ENCODE data around the gene PEX1. TPM values are rescaled to one million over a fixed set of nuclear protein-coding genes. Genes with fewer than 3 reads are reported as not detected.
"Not testable (repeated sequence)": the region's sequence is repeated elsewhere in the genome, so short reads cannot be mapped to it uniquely, and the experiment has no call there.

The PEX1 gene
- 10 to 100 TPM; 33.4 to 58.0 (median 45.4) TPM for polyA plus RNA-seq (ENCODE audit: insufficient read depth in 1 of 5, insufficient read length in 5 of 5, low replicate concordance in 1 of 5)
- long read RNA-seq, donor 1, full-length matches to known transcripts = 3 of 60 reads
- long read RNA-seq, donor 1, partial matches to known transcripts = 57 of 60 reads
- long read RNA-seq, donor 1, other reads (novel, unspliced or antisense) = 0 of 60 reads
- long read RNA-seq, donor 2, full-length matches to known transcripts = 2 of 2 reads
- long read RNA-seq, donor 2, partial matches to known transcripts = 0 of 2 reads
- long read RNA-seq, donor 2, other reads (novel, unspliced or antisense) = 0 of 2 reads
- long read RNA-seq, donor 3, full-length matches to known transcripts = 4 of 4 reads
- long read RNA-seq, donor 3, partial matches to known transcripts = 0 of 4 reads
- long read RNA-seq, donor 3, other reads (novel, unspliced or antisense) = 0 of 4 reads
- long read RNA-seq, donor 4, partial matches to known transcripts = 19 of 21 reads
- long read RNA-seq, donor 4, other reads (novel, unspliced or antisense) = 0 of 21 reads
- long read RNA-seq, donor 5, full-length matches to known transcripts = 7 of 19 reads
- long read RNA-seq, donor 5, partial matches to known transcripts = 12 of 19 reads
- long read RNA-seq, donor 5, other reads (novel, unspliced or antisense) = 0 of 19 reads
- long read RNA-seq, donor 6, partial matches to known transcripts = 8 of 12 reads
- long read RNA-seq, donor 6, other reads (novel, unspliced or antisense) = 0 of 12 reads
- long read RNA-seq, donor 7, partial matches to known transcripts = 15 of 15 reads
- long read RNA-seq, donor 7, other reads (novel, unspliced or antisense) = 0 of 15 reads
- long read RNA-seq, donor 8, partial matches to known transcripts = 0 of 2 reads
- long read RNA-seq, donor 8, other reads (novel, unspliced or antisense) = 0 of 2 reads

DNA sequence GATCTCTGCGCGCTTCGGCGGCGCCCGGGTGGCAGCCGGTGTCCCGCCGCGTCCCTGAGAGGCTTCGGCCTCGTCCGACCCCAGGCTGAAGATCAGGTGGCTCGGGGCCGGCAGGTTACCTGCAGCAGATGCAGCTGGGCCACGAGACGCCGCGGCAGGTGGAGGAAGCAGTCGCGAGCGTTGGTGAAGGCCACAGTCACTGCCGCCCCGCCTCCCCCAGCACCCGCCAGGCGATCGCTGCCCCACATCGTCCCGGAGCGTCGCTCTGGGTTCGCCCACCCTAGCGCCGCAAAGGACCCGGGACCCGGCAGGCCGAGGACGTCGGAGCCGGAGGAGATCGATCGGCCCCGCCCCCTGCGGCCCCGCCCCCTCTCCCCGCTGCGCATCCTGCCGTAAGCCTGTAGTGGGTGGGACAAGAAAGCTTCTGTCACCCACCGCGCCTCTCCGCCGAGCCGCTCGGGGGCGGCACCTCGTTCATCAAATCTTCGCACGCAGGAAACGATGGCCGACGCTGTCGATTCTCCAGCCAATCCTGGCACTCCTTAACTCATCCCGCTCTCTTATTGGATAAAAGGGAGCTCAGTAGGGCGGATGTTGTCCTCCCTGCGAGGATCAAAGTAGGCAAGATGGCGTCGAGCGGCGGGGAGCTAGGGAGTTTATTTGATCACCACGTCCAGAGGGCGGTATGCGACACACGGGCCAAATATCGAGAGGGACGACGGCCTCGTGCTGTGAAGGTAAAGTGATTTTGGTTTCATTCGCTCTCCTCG, at the start of gene PEX1, which contains the start of gene RBM48:
PEX1 (minus strand) TSS at position 333 of the 770 bp plus-strand sequence; CDS start at position 248, 85 bp downstream.
RBM48 (plus strand) TSS at position 608 of the 770 bp plus-strand sequence; CDS start at position 627, 19 bp downstream.
- peak; percentile 98 to 99 for DNase-seq

DNA sequence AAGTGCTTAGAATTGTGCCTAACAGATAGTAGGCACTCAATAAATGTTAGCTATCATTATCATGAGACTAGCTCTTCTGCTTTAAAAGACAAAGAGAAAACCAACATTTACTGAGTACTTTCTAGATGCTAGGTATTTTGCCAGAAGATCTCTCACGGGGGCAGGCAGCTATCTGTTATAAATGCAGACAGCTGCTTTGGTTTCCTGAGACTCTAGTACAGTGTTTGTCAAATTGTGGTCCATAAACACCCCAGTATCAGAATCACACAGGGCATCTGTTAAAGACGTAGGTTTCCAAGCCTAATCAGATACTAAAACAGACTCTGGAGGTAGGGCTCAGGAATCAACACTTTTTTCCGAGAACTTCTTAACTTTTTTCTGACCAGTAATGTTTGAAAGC, 48.0 kb upstream of the PEX1 start:
- DNase-seq = no peak

DNA sequence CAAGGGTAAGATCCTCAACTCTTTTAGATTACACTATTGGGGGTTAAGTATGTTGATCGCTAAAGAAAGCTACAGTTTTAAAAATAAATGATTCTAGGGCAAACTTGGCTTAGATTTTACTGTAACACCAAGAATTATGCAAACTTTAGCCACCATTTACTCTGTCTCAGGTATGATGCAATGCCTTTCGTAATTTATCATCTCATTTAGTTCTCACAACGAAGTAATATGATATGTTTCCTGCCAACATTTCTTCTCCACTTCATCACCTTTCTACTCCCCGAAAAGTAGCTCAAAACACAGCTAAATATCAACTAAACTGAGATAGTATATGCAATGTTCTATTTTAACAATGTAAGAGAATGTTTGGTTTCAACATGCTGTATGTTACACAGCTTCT, 40.8 kb upstream of the PEX1 start:
- DNase-seq = no peak

DNA sequence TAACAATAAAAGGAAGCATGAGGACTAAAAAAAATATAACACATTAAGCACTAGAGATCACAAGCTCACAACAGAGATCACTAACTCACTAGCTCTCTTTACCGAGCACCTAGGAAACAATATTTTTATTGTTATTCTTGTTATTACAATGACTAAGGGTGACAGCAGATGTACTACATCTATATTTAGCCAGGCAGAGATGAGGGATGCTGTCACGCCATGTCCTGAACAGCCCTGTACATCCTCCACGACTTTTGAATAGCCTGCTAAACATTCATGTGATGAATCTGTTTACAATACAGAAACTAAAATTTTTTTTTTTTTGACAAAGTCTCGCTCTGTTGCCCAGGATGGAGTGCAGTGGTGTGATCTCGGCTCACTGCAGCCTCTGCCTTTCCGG, 39.1 kb upstream of the PEX1 start:
- no peak for DNase-seq

DNA sequence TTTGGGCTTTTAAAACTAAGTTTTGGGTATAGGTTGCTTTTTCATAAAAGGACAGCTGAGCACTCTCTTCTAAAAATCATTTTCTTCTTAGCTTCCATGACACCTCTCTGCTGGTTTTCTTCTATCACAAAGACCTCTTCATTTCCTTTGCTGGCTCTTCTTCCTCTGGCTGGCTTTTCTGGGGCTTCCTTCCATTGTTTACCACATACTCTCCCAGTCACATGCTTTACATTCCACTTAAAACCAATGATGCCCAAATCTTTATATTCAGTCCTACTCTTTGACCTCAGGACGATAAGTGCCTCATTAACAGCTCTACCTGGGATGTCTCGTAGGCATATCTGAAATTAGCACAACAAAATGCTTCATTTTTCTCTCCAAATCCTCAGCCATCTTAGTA, 35.0 kb upstream of the PEX1 start:
- DNase-seq = no peak

DNA sequence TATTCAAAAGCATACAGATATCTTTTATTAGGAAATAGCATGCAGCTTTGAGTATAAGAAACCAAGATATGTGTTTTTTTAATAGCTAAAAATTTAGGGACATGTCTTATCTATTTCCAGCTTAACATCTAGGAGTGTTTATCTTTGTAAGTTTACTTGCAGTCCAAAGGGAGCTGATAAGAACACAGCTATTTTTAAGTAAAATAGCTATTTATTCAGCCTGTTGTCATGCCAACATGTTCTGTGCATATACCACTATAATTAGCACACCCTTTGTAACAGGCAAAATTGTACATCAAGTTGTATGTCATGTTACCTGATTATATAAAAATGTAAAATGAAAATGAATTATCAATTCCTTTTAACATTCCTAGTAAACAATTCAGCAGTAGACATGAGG, 32.3 kb upstream of the PEX1 start:
- DNase-seq = no peak

DNA sequence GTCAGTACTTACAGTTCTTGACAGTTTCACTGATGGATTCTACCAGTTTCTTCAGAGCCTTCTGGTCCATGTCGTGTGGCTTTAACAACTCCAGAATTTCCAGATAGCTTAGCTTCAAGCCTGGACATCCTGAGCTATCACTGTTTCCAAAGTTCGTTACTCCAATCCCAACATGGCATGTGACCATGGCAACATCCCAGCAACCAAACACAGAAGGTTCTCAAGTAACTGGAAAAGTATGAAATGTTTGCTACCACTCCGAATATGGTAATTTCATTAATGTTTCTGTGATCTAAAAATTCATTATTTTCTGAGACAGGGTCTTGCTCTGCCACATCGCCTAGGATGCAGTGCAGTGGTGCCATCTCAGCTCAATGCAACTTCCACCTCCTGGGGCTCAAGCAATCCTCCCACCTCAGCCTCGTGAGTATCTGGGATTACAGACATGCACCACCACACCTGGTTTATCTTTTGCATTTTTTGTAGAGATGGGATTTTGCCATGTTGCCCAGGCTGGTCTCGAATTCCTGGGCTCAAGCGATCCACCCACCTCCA, 29.6 kb upstream of the PEX1 start:
- no peak for DNase-seq

DNA sequence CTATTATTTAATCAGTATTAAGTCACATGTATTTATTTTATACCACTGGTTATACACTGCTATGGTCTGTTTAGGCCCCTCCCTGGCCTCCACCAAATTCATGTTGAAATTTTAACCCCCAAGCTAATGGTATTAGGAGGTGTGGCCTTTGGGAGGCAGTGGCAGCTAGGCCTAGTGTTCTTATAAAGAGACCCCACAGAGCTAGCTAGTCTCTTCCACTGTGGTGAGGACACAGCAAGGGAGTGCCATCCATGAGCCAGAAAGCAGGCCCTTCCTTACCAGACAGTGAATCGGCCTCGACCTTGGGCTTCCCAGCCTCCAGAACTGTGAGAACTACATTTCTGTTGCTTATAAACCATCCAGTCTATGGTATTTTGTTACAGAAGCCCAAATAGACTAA, 28.9 kb upstream of the PEX1 start:
- DNase-seq = no peak

DNA sequence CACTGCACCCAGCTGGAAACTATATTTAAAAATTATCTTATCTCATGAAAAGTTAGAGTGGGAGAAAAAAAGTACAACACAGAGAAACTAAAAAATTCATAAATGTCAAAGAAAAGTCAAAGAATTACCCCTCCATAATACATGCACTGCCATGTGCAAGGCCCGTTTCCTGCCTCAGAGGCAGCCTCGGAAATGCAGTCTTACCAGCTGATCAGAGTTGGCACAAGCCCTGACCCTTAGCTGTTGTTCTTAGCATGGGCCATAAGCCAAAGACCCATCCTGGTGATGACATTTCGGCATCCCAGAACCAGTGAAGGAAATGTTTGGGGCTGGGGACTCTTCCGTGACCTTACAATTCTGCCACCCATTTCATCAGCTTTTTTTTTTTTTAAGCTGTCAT, 21.9 kb upstream of the PEX1 start:
- DNase-seq = no peak

DNA sequence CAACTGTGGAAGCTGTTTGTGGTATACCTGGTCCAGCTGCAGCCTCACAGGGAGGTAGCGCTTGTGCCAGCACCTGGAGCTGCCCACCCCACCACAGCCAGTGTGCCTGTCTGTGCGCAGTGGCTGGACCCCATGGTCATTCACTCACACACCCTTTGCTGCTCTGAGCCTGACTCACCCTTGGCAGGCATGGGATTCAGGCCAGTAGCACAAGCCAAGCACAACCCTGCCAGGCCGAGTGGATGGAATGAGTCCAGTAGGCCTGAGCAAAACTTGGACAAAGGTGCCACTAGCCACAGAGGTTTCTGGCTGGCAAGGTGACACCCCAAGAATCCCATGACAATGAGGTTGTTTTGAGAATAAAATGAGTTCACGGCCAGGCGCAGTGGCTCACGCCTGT, 19.3 kb upstream of the PEX1 start:
- DNase-seq = no peak

DNA sequence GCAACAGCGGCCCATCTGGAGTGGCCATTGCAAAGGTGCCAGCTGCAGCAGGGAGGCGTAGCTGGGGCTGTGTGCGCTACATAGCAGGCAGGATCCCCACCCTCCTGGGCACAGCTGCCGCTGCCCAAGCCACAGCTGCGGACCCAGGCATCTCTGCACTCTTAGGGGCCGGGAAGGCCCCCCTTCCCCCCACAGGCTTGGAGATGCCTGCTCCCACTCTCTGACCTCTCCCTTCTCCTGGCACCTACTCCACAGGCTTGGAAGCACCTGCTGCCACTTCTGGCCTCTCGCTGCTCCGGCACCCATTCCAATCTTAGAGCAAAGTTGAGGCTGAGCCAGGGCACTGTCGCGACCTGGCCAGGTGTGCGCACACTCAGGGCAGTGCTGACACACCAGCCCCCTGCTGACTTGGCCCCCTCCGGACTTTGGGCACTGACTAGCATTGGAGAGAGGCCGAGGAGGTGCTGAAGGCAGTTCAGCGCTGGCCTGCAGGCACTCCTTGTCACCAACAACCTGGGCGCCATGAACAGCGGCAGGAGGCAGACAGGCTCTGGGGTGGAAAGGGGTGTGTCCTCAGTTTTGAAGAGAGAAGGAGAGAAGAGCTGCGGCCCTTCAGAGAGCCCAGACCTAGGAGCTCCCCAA, 18.7 kb upstream of the PEX1 start:
- no peak for DNase-seq

DNA sequence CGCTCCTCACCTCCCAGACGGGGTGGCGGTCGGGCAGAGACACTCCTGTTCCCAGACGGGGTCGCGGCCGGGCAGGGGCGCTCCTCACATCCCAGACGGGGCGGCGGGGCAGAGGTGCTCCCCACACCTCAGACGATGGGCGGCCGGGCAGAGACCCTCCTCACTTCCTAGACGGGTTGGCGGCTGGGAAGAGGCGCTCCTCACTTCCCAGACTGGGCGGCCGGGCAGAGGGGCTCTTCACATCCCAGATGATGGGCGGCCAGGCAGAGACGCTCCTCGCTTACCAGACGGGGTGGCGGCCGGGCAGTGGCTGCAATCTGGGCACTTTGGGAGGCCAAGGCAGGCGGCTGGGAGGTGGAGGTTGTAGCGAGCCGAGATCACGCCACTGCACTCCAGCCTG, 16.8 kb upstream of the PEX1 start:
- DNase-seq = not testable (repeated sequence)

DNA sequence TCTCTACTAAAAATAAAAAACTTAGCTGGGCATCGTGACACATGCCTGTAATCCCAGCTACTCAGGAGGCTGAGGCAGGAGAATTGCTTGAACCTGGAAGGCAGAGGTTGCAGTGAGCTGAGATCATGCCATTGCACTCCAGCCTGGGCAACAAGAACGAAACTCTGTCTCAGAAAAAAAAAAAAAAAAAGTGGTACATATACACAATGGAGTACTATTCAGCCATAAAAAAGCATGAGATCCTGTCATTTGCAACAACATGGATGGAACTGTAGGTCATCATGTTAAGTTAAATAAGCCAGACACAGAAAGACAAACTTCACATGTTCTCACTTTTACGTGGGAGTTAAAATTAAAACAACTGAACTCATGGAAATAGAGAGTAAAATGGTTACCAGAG, 15.2 kb upstream of the PEX1 start:
- DNase-seq = not testable (repeated sequence)

DNA sequence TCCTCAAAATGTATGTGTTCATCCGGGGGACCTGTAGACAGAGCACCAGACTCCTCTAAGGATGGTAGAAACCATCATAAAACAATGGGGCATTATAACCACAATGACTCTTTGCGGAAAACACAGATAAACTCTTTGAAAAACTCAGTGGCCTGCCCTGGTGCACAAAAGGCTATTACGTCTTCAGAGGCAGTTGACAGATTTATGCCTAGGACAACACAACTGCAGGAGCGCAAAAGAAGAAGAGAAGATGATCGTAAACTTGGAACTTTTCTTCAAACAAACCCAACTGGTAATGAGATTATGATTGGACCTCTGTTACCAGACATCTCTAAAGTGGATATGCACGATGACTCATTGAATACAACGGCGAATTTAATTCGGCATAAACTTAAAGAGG, 6.3 kb upstream of the PEX1 start:
- DNase-seq = no peak

DNA sequence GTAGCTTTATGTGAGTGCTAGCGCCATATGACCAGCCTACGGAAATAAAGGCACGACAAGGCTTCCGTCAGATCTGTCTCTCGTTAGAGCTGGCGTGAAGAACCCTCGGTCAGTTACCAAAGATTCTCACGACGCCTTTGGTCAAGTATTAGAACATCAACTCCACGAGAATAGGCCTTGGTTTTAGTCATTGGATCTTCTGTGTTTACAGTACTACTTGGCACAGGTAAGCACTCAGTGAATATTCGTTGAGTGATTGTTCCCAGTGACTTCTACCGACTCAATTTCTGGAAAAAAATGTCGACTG, 591 bp upstream of the PEX1 start:
- DNase-seq = no peak

DNA sequence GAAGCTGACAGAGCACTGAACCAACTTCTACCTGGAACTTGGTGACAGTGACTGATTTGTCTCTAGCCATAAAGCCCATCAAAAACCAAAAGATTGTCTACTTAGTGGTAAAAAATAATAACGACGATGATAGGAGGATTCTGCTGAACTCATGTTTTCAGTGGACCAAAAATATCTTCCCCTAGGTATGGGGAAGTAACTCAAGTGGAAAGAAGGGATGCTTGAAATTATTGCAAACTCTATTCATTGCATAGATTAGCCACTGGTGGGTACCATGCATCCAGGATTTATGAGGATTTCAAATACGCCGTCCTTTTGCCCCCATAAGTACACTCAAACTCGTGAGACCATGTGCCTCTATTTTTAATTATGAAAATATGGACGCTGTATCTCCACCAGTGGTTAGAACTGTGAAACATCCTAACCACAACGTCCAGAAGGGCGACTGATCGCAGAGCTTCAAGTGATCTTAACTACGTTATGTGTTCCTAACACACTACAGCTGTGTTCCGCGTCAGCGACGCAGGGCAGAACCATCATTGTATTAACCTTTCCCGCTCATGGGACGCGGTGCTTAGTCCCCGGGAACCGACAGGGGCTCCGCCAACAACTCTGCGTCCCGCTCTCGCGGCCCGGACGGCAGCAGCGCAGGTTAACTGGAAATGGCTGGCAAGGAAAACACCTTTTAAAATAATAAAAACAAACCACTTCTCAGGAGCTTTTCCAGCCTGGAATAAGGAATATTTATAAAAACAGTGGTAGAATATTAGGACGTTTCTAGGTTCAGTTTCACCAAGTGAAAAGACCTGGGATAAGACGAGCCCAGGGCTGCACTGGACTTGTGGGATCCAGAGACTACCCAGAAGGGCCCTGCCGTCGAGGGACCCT, 776 bp downstream of the PEX1 start:
- peak; percentile 65 to 67 for DNase-seq

DNA sequence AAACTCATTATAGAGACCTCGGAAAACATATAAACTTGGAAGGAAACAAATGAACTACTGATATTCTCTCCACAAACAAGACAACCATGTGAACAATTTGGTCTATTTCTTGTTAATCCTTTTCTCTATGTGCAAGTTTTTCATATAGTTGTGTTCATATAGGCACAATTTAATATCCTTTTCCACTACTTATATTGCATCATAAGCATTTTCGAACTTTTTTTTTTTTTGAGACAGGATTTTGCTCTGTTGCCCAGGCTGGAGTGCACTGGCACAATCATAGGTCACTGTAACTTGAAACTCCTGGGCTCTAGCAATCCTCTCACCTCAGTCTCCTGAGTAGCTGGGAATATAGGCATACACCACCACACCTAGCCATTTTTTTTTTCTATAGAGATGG, 5.2 kb downstream of the PEX1 start:
- DNase-seq = no peak

DNA sequence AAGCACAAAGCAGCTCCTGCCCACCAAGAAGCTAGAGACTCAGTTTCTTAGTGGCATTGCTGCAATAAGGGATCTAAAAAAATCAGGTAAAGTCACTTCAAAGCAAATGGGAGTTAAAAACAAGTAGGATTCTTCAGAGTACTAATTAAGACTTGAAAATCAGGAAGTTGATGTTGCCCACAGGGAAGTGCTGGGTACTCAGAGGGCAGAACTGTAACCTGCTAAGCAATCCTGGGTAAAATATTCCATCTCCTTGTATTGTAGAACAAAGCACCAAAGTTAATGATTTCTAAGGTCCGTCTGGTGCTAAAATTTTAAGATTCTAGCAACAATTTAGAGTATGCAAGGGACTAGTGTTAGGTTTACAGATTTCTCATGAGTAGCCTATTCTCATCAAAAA, 8.3 kb downstream of the PEX1 start:
- peak in 1 of 2 donors; percentile 2 for DNase-seq

DNA sequence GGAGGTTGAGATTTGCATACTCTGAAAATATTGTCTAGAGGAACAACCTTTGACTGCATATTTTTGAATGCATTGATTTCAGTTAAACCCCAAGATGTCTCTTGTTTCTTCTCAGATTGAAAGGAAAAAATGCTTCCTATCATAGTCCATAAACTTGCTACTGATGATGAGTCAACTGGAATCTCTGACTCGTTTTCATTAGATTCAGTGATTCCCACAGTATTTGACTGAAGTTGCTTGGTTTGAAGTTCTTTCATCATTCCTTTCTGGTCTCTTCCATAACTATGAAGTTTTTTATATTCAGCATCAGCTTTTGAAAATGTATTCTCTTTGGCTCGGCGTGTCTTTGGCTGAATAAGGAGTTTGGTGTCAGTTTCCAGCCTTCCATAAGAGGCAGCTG, 10.7 kb downstream of the PEX1 start:
- no peak for DNase-seq
